WTC11 (cell line): ENCODE measurements around the gene UAP1. TPM values are rescaled to one million over a fixed set of nuclear protein-coding genes. Genes with fewer than 3 reads are reported as not detected.

Experiments
- ATAC-seq: fragments of 200-7000 bp; cut with Tn5 transposase; 2 replicates; pipeline ENCODE4 v1.10.0; 2021; ENCODE audit warnings: mild to moderate bottlenecking, moderate library complexity
- Bru-seq: library from RNA; stranded (reverse); fragments of 400-500 nt; gene quantifications from one replicate; lab custom pipeline; 2021; lab: Mats Ljungman, UMichigan
- CTCF ChIA-PET: fragments of 300-600 bp; sonication (Branson Sonifier 250); formaldehyde crosslinking; loops from one replicate; lab custom pipeline; 2021; ENCODE audit warnings: antibody characterized with exemption; lab: Charles Lee
- POLR2A ChIA-PET: fragments of 350-600 bp; sonication (Branson Sonifier 250); formaldehyde crosslinking; loops from one replicate; lab custom pipeline; 2021; ENCODE audit warnings: antibody characterized with exemption; lab: Charles Lee
- DNase-seq: peaks from one replicate; pipeline ENCODE4 v3.0.0; 2021; ENCODE audit warnings: low spot score
- H3K27ac Mint-ChIP-seq: 2 replicates; pipeline ENCODE4 v1.8.0; 2021; ENCODE audit warnings: mixed read lengths
- H3K27me3 Mint-ChIP-seq: 2 replicates; pipeline ENCODE4 v1.8.0; 2021; ENCODE audit warnings: low read depth, mild to moderate bottlenecking, moderate library complexity, mixed read lengths
- H3K36me3 Mint-ChIP-seq: 2 replicates; pipeline ENCODE4 v1.8.0; 2021; ENCODE audit warnings: mixed read lengths
- H3K4me1 Mint-ChIP-seq: 2 replicates; pipeline ENCODE4 v1.8.0; 2022; ENCODE audit warnings: mixed read lengths
- H3K4me3 Mint-ChIP-seq: 2 replicates; pipeline ENCODE4 v1.8.0; 2021; ENCODE audit warnings: mild to moderate bottlenecking, moderate library complexity, mixed read lengths
- H3K9me3 Mint-ChIP-seq: 2 replicates; pipeline ENCODE4 v1.8.0; 2021; ENCODE audit warnings: mixed read lengths
- ETV6 ChIP-seq: sonication (generic); formaldehyde crosslinking; IDR thresholded peaks from 2 replicates; pipeline ENCODE4 v1.8.1; 2022; ENCODE audit warnings: mild to moderate bottlenecking, missing genetic modification reagents
- KAT7 ChIP-seq: sonication (generic); formaldehyde crosslinking; IDR thresholded peaks from 2 replicates; pipeline ENCODE4 v1.8.1; 2023; ENCODE audit warnings: missing genetic modification reagents, mild to moderate bottlenecking, borderline replicate concordance
- NFATC4 ChIP-seq: fragments of 250-450 bp; sonication (Bioruptor Pico); IDR thresholded peaks from 2 replicates; pipeline ENCODE4 v1.9.0; 2021; ENCODE audit warnings: mild to moderate bottlenecking
- NFYB ChIP-seq: sonication (generic); formaldehyde crosslinking; conservative IDR thresholded peaks from 2 replicates; pipeline ENCODE4 v1.8.0; 2022; ENCODE audit warnings: low read depth, missing genetic modification reagents
- RELA ChIP-seq: sonication (generic); formaldehyde crosslinking; IDR thresholded peaks from 2 replicates; pipeline ENCODE4 v1.8.1; 2022; ENCODE audit warnings: missing genetic modification reagents, mild to moderate bottlenecking, borderline replicate concordance
- SOX15 ChIP-seq: fragments of 250-450 bp; sonication (Bioruptor Pico); IDR thresholded peaks from 2 replicates; pipeline ENCODE4 v1.9.0; 2021; ENCODE audit warnings: mild to moderate bottlenecking
- TEAD1 ChIP-seq: sonication (generic); formaldehyde crosslinking; IDR thresholded peaks from 2 replicates; pipeline ENCODE4 v1.8.0; 2022; ENCODE audit warnings: mild to moderate bottlenecking, missing genetic modification reagents
- ZNF121 ChIP-seq: sonication (generic); formaldehyde crosslinking; IDR thresholded peaks from 2 replicates; pipeline ENCODE4 v1.8.0; 2023; ENCODE audit warnings: missing genetic modification reagents
- ZNF138 ChIP-seq: sonication (generic); formaldehyde crosslinking; conservative IDR thresholded peaks from 2 replicates; pipeline ENCODE4 v1.8.1; 2022; ENCODE audit warnings: mild to moderate bottlenecking, moderate library complexity, missing genetic modification reagents
- ZNF232 ChIP-seq: sonication (generic); formaldehyde crosslinking; IDR thresholded peaks from 2 replicates; pipeline ENCODE4 v1.8.0; 2022; ENCODE audit warnings: mild to moderate bottlenecking, missing genetic modification reagents
- ZNF263 ChIP-seq: sonication (generic); formaldehyde crosslinking; IDR thresholded peaks from 2 replicates; pipeline ENCODE4 v1.8.1; 2022; ENCODE audit warnings: low read depth, mild to moderate bottlenecking, moderate library complexity, missing genetic modification reagents
- ZNF416 ChIP-seq: fragments of 250-450 bp; sonication (Bioruptor Pico); IDR thresholded peaks from 2 replicates; pipeline ENCODE4 v1.9.0; 2021; ENCODE audit warnings: mild to moderate bottlenecking, inconsistent platforms
- ZNF423 ChIP-seq: fragments of 250-450 bp; sonication (Bioruptor Pico); IDR thresholded peaks from 2 replicates; pipeline ENCODE4 v2.1.2; 2022; ENCODE audit warnings: mild to moderate bottlenecking, moderate library complexity
- long read RNA-seq, 3 experiments: library from RNA in 1 of 3; library from capped mRNA in 1 of 3; library from polyadenylated mRNA in 1 of 3; unstranded in 2 of 3; stranded (forward) in 1 of 3; transcript quantifications; one replicate each; pipeline ENCODE4 v2.0.0, GENCODE V29; 2021
- total RNA-seq: library from RNA; stranded (reverse); gene quantifications from 3 replicates; pipeline ENCODE4 v1.2.3, GENCODE V29; 2021
- TF ChIP-seq, protein P1 (sequence below): fragments of 250-450 bp; sonication (Bioruptor Pico); IDR thresholded peaks from 2 replicates; pipeline ENCODE4 v1.9.0; 2021; ENCODE audit warnings: mild to moderate bottlenecking, borderline replicate concordance
- TF ChIP-seq, protein P2 (sequence below): sonication (generic); formaldehyde crosslinking; IDR thresholded peaks from 2 replicates; pipeline ENCODE4 v1.8.1; 2022; ENCODE audit warnings: mild to moderate bottlenecking, missing genetic modification reagents, moderate library complexity, borderline replicate concordance
- TF ChIP-seq, protein P3 (sequence below): sonication (generic); formaldehyde crosslinking; conservative IDR thresholded peaks from 2 replicates; pipeline ENCODE4 v1.8.1; 2023; ENCODE audit warnings: mild to moderate bottlenecking, low read depth, missing genetic modification reagents, moderate library complexity
- TF ChIP-seq, protein P4 (sequence below): sonication (generic); formaldehyde crosslinking; IDR thresholded peaks from 2 replicates; pipeline ENCODE4 v1.8.0; 2023; ENCODE audit warnings: mild to moderate bottlenecking, missing genetic modification reagents
- TF ChIP-seq, protein P5 (sequence below): sonication (generic); formaldehyde crosslinking; conservative IDR thresholded peaks from 2 replicates; pipeline ENCODE4 v1.8.1; 2022; ENCODE audit warnings: mild to moderate bottlenecking, missing genetic modification reagents

The UAP1 gene
- total RNA-seq (31.1 to 31.7 TPM (median 31.6 TPM) in 3 replicates), Bru-seq, nascent RNA (percentile 71 among the genes with signal in this experiment)
- long read RNA-seq, experiment 1, transcript UAP1-201 (11 exons, 2,377 nt) = major isoform, 73 of 158 reads
- long read RNA-seq, experiment 1, transcript UAP1-204 (10 exons, 2,294 nt) = minor isoform, 51 of 158 reads
- long read RNA-seq, experiment 1, partial matches to known transcripts = 6 of 158 reads
- long read RNA-seq, experiment 1, other reads (novel, unspliced or antisense) = 27 of 158 reads
- long read RNA-seq, experiment 2, transcript UAP1-201 (11 exons, 2,377 nt) = major isoform, 11 of 40 reads
- long read RNA-seq, experiment 2, transcript UAP1-204 (10 exons, 2,294 nt) = minor isoform, 10 of 40 reads
- long read RNA-seq, experiment 2, partial matches to known transcripts = 6 of 40 reads
- long read RNA-seq, experiment 2, other reads (novel, unspliced or antisense) = 8 of 40 reads
- long read RNA-seq, experiment 3, transcript UAP1-204 (10 exons, 2,294 nt) = minor isoform, 17 of 71 reads
- long read RNA-seq, experiment 3, transcript UAP1-201 (11 exons, 2,377 nt) = major isoform, 37 of 71 reads
- long read RNA-seq, experiment 3, partial matches to known transcripts = 1 of 71 reads
- long read RNA-seq, experiment 3, other reads (novel, unspliced or antisense) = 15 of 71 reads

DNA sequence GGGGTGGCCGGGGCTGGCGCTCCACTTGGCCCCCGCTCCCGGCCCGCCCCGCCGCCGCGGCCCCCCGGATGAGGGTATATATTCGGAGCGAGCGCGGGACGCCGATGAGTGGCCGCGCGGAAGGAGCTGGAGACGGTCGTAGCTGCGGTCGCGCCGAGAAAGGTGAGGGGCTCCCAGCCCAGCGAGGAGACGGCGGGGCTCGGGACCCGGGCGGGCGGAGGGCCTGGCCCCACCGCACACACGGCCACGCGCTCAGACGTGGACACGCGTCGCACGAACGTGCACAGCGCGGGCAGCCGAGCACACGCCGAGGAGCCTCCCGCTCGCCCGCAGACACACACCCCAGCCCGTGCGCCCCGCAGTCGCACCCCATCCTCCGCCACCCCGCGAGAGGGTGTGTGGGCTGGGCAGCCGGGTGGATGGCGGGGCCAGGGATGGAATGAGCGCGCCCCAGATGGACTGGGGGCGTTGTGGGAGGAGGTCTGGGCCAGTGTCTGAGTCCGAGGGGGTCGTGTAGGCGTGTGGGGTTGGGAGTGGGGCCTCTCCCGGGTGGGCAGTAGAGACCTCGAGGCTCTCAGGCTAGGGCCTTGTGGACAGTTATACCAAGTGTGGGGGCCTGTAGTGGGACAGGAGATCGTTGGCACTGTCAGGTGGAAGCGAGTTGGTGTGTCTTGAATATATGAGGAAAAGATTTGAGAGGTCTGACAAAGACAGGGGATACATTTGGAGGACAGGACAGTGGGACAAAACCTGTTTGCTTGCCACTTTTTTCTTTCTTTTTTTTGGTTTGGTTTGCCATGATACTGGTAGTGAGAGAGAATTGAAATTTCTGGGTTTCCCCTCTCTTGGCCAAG, at the start of gene UAP1:
Gene UAP1 (plus strand): TSS at position 107 of the 854 bp plus-strand sequence. CDS start 4,347 bp downstream, outside the sequence.
- Mint-ChIP-seq H3K36me3 (peaks cover 8% of the 10 kb centered on the region), H3K27ac (peak within 1 kb of the TSS; percentile 95), H3K4me3 (peak within 1 kb of the TSS; percentile 86), H3K27me3 (peaks cover 9% of the 10 kb centered on the region), H3K4me1 (peaks cover 23% of the 10 kb centered on the region), H3K9me3 (no peaks in the 10 kb centered on the region)
- ChIA-PET CTCF (no interaction called here), POLR2A (interaction anchor here (0.6 to 1.0 kb wide), 2 partner anchors 12 to 261 kb away, joined by 3 to 4 read pairs; no protein-coding TSS in a partner anchor)
- no peak for DNase-seq
- peak; percentile 4 for ATAC-seq
- no peak for TF ChIP-seq SOX15 (CRISPR knock-in tag)
- no peak for TF ChIP-seq ZNF138 (CRISPR knock-in tag)
- TF ChIP-seq ZNF416 (CRISPR knock-in tag) = 0 out of 2 replicates have a peak, but pooled peaks have one; percentile 40
- TF ChIP-seq KAT7 = 0 out of 2 replicates have a peak, but pooled peaks have one; percentile 33
- 0 out of 2 replicates have a peak, but pooled peaks have one; percentile 24 for TF ChIP-seq ZNF263 (CRISPR knock-in tag)
- TF ChIP-seq, protein P1, sequence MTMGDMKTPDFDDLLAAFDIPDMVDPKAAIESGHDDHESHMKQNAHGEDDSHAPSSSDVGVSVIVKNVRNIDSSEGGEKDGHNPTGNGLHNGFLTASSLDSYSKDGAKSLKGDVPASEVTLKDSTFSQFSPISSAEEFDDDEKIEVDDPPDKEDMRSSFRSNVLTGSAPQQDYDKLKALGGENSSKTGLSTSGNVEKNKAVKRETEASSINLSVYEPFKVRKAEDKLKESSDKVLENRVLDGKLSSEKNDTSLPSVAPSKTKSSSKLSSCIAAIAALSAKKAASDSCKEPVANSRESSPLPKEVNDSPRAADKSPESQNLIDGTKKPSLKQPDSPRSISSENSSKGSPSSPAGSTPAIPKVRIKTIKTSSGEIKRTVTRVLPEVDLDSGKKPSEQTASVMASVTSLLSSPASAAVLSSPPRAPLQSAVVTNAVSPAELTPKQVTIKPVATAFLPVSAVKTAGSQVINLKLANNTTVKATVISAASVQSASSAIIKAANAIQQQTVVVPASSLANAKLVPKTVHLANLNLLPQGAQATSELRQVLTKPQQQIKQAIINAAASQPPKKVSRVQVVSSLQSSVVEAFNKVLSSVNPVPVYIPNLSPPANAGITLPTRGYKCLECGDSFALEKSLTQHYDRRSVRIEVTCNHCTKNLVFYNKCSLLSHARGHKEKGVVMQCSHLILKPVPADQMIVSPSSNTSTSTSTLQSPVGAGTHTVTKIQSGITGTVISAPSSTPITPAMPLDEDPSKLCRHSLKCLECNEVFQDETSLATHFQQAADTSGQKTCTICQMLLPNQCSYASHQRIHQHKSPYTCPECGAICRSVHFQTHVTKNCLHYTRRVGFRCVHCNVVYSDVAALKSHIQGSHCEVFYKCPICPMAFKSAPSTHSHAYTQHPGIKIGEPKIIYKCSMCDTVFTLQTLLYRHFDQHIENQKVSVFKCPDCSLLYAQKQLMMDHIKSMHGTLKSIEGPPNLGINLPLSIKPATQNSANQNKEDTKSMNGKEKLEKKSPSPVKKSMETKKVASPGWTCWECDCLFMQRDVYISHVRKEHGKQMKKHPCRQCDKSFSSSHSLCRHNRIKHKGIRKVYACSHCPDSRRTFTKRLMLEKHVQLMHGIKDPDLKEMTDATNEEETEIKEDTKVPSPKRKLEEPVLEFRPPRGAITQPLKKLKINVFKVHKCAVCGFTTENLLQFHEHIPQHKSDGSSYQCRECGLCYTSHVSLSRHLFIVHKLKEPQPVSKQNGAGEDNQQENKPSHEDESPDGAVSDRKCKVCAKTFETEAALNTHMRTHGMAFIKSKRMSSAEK (CRISPR knock-in tag) = no peak
- TF ChIP-seq, protein P2, sequence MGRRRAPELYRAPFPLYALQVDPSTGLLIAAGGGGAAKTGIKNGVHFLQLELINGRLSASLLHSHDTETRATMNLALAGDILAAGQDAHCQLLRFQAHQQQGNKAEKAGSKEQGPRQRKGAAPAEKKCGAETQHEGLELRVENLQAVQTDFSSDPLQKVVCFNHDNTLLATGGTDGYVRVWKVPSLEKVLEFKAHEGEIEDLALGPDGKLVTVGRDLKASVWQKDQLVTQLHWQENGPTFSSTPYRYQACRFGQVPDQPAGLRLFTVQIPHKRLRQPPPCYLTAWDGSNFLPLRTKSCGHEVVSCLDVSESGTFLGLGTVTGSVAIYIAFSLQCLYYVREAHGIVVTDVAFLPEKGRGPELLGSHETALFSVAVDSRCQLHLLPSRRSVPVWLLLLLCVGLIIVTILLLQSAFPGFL = no peak
- TF ChIP-seq ZNF121 (CRISPR knock-in tag) = no peak
- peak; percentile 83; the same call in 1 of the 2 replicates for TF ChIP-seq RELA
- no peak for TF ChIP-seq NFATC4
- TF ChIP-seq, protein P3, sequence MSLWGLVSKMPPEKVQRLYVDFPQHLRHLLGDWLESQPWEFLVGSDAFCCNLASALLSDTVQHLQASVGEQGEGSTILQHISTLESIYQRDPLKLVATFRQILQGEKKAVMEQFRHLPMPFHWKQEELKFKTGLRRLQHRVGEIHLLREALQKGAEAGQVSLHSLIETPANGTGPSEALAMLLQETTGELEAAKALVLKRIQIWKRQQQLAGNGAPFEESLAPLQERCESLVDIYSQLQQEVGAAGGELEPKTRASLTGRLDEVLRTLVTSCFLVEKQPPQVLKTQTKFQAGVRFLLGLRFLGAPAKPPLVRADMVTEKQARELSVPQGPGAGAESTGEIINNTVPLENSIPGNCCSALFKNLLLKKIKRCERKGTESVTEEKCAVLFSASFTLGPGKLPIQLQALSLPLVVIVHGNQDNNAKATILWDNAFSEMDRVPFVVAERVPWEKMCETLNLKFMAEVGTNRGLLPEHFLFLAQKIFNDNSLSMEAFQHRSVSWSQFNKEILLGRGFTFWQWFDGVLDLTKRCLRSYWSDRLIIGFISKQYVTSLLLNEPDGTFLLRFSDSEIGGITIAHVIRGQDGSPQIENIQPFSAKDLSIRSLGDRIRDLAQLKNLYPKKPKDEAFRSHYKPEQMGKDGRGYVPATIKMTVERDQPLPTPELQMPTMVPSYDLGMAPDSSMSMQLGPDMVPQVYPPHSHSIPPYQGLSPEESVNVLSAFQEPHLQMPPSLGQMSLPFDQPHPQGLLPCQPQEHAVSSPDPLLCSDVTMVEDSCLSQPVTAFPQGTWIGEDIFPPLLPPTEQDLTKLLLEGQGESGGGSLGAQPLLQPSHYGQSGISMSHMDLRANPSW (CRISPR knock-in tag) = no peak
- TF ChIP-seq NFYB = no peak
- TF ChIP-seq, protein P4, sequence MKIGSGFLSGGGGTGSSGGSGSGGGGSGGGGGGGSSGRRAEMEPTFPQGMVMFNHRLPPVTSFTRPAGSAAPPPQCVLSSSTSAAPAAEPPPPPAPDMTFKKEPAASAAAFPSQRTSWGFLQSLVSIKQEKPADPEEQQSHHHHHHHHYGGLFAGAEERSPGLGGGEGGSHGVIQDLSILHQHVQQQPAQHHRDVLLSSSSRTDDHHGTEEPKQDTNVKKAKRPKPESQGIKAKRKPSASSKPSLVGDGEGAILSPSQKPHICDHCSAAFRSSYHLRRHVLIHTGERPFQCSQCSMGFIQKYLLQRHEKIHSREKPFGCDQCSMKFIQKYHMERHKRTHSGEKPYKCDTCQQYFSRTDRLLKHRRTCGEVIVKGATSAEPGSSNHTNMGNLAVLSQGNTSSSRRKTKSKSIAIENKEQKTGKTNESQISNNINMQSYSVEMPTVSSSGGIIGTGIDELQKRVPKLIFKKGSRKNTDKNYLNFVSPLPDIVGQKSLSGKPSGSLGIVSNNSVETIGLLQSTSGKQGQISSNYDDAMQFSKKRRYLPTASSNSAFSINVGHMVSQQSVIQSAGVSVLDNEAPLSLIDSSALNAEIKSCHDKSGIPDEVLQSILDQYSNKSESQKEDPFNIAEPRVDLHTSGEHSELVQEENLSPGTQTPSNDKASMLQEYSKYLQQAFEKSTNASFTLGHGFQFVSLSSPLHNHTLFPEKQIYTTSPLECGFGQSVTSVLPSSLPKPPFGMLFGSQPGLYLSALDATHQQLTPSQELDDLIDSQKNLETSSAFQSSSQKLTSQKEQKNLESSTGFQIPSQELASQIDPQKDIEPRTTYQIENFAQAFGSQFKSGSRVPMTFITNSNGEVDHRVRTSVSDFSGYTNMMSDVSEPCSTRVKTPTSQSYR (CRISPR knock-in tag) = no peak
- no peak for TF ChIP-seq ETV6 (CRISPR knock-in tag)
- TF ChIP-seq ZNF232 (CRISPR knock-in tag) = no peak
- TF ChIP-seq ZNF423 (CRISPR knock-in tag) = no peak
- TF ChIP-seq, protein P5, sequence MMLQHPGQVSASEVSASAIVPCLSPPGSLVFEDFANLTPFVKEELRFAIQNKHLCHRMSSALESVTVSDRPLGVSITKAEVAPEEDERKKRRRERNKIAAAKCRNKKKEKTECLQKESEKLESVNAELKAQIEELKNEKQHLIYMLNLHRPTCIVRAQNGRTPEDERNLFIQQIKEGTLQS = no peak
- TF ChIP-seq TEAD1 (CRISPR knock-in tag) = no peak; the same call in 1 of the 2 replicates
